GM19240 (cell line): ENCODE results near the gene CGREF1.

Source experiments
- DNase-seq: peaks from one replicate; pipeline ENCODE4 v3.0.0; 2011; ENCODE audit warnings: low spot score; ENCODE audit not compliant: insufficient read length

The CGREF1 gene, protein sequence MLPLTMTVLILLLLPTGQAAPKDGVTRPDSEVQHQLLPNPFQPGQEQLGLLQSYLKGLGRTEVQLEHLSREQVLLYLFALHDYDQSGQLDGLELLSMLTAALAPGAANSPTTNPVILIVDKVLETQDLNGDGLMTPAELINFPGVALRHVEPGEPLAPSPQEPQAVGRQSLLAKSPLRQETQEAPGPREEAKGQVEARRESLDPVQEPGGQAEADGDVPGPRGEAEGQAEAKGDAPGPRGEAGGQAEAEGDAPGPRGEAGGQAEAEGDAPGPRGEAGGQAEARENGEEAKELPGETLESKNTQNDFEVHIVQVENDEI

DNA sequence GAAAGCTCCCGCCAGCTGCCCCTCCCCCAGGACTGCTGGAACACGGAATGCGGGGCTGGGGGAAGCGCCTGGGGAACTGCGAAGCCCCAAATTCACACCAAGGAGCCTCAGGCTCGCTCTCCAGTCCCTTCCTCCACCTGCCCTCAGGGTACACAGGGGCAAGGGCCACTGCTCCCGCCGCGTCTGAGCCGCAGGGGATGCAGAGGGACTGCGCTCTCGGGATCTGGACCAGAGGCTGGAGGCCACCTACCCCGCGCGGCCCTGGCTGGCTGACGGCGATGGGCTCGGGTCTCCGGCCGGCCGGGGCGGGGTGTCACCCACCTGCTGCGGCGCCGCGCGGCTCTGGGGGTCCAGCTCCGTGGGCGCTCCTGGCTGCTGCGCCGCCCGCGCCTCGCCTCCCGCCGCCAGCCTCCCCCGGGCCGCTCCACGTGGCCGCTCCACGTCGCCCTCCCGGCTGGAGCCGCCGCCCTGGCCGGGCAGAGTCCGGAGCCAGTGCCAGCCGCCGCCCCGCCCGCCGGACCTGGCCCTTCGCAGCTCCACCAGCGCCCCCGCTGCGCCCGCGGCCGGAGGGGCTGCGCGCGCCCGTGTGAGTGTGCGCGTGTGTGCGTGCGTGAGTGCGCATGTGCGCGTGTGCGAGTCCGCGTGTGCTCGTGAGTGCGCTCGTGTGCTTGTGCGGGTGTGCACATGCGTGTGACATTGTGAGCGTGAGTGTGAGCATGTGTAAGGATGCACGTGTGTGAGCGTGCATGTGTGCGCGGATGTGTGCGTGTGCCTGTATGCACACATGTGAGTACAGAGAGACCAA is at the start of gene CGREF1:
Gene CGREF1, minus strand, starts transcription at position 604 of the 805 bp plus-strand sequence. CDS start 14,762 bp downstream, outside the sequence.
- DNase-seq, result no peak

DNA sequence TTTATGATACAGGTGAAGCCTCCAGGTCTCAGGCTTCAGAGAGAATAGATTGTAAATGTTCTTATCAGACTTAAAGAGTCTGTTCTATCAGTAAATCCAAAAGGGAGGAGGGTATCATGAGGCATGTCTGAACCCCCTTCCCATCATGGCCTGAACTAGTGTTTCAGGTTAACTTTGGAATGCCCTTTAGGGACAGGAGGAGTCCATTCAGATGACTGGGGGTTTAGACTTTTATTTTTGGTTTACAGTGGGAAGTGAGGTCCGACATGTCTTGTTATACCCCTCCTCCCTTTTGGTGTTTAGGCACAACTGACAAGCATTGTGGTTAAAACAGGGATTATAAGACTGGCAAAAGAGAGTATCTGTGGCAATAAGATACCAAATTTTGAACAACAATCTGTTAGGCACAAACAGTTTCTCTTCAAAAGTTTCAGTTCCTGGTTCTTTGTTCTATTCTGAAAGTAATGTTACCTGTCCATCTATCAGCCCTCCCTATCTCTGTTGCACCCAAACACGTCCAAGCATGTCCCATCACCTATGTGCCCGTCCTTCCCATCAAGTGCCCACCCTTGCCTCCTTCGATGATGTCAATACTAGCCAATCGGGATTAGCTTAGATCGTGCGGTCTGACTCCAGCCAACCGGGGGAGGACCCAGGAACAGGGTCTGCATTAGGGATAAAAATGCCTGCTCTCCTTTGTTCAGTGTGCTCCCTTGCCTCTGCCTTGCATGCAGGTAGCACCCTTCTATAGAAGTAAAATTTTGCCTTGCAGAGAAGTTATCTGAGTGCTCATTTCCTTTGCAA is 46.2 kb upstream of the CGREF1 start:
- DNase-seq, result no peak

DNA sequence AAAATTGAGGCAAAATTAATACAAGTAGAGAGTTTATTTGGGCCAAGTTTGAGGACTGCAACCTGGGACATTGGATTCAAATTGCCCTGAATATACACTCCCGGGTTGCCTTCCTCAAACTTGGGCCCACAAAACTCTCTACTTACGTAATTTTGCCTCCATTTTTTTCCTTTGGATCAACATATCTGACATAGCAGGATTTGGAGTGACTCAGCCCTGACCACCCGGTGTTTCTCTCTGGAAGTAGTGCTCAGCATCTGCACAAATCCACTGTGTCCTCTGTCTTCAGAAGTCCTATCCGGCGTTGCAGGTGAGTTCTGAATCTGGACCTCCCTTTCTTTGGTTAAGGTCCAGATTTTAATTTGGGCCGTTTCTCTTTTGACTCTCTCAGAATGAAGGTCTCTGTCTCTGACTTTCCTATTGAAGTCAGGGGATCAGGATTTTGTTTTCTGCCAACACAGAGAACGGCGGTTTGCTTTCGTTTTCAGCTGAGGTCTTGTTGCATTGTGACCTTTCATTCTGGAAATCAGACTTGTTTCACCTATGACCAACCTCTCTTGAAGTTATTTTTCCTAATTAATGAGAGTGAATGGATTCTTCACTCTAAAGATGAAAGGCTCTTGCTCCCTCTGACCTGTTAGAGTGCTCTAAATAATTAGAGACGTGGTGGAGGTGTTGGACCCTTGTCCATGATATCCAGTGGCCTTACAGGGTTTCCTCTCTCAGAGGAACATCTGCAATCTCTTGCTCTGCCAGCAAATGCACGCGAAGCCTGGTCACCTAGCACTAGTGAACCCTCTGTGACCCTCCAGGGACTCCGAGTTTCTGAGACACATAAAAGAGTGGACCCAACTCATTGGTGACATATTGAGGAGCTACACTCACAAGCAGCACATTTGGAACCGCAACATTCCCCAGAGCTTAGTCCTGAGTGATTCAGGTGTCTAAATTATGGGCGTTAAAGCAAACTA is 43.5 kb upstream of the CGREF1 start:
- no peak for DNase-seq

DNA sequence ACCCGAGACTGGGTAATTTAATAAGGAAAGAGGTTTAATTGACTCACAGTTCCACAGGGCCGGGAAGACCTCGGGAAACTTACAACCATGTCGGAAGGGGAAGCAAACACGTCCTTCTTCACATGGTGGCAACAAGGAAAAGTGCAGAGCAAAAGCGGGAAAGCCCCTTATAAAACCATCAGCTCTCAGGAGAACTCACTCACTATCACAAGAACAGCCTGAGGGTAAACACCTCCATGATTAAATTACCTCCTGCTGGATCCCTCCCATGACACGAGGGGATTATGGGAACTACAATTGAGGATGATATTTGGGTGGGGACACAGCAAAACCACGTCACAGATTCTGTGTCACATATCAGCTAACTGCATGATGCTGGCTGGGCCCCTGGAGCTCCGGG is 41.3 kb upstream of the CGREF1 start:
- DNase-seq, result no peak

DNA sequence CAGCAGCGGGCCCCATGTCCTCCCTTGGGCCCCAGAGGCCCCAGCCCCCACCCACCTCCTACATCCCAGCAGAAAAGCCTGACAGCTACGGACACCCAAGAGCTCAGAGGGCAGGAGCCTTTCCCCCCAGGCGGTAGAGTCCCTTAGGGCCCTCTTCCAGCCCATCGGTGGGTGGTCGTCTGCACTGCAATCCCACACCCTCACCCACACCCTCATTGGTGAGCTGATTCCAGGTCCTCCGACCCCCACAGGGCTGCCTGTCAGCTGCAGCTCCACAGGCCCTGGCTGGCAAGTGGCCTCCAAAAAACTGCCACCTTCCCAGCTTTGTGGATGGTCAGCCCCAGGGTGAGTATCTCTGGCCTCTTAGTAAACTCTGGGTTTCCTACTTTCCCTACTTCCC is 40.3 kb upstream of the CGREF1 start:
- DNase-seq, result no peak

DNA sequence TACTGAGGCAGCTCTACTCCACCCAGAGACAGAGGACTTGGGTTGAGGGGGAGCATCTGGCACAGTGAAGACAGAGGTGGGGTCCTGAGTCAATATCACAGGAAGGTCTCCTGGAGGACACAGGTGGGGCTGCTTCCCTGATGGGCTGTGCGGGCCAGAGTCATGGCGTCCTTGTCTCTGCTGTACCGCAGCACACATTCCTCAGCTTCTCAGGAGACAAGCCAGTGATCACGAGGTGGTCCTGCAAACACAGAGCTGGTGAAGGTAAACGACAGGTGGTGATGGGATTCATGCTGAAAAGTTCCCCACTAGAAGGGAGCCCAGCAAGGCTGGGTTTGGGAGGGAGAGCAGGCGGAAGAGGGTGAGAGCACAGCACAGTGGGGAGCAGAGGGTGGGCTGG is 39.5 kb upstream of the CGREF1 start:
- DNase-seq, result no peak

DNA sequence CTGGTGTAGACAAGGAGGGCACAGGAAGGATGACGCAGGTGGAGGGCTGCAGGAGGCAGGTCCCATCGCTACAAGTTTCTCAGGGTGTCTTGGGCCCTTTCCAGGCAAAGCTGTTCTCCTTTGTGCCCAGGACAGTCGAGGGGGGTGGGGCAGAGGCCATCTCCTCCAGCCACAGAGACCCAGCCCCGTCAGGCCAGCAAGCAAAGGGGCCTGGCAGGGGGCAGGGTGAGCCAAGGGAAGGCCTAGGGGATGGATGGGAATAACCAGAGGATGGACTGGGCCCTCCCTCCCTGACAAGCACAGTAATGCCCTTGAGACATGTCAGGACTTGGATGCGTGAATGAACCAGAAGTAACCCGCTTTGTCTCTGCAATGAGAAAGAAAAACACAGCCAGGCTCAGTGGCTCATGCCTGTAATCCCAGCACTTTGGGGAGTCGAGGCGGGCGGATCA is 36.2 kb upstream of the CGREF1 start:
- no peak for DNase-seq

DNA sequence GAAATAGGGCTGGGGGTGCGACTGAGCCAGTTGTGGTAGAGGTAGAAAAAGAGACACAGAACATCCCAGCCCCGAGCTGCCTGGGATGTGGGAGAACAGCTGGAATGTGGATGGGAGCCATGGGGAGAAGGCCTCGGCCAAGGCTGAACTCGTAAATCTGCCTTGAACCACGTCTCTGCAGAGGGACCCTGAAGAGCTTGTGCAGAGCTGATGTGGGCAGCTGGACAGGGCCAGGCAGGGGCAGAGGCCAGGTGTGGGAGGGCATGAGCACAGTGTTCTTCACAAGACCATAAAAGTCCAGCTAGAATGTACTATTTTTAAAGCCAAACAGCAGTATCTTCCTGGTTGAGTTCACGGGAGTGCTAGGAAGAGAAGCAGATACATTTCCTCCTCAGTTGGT is 35.6 kb upstream of the CGREF1 start:
- DNase-seq, result no peak

DNA sequence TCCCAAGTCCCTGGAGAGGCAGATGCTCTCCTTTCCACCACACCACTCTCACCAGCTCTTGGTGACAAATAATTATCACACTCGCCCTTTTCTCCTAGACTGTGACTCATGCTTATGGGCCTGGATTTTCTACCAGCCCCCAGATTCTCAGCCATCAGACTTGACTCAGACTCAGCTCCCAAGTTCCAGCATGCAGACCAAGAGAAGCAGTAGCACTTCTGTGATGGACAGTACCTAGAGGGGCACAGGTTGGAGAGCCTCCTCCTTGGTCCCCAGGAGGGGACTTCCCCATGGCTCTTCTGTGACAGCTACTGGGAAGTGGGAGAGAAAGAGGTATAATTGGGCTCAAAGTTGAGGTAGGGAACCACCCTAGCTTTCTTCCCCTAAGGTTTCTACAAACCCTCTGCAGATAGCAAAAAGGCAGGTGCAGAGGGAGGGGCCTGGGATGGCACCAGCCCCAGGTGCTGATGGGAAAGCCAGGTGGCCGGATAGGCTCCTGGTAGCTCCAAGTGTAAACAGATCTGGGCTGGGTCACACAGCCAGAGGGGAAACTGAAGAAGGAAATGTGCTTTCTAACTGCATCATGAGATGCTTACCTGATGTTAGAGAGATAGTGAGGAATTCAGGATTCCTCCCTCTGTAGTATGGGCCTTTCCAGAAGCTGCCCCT is 34.0 kb upstream of the CGREF1 start:
- no peak for DNase-seq

DNA sequence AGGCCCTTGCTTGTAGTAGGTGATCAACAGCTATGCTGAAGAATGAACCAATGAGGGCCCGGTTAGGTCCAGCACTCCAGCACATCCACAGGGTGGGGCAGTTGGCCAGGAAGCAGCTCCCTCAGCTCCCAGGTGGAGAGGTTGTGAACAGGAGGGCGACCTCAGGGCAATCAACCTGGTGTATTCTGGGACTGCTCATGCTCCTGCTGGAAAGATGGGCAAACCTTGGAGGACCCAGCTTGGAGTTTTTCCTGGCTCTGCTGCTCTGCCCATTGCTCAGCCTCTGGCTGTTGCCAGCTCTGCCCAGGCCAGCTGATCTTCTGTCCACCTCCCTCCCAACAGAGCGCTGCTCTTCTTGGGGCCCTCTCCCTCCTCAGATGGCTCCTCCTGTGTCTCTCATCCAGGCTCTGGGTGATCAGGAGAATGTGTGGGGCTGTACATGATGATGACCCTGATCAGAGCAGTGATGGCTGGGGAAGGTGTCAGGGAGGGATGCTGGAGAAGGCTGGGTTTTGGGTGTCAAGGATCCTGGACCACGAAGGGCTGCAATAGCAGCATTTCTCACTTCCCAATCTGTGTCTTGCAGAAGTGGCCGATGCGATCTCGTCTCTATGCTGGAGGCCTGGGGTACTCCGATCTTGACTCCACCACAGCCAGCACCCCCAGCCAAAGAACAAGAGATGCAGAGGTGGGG is 33.3 kb upstream of the CGREF1 start:
- DNase-seq, result no peak

DNA sequence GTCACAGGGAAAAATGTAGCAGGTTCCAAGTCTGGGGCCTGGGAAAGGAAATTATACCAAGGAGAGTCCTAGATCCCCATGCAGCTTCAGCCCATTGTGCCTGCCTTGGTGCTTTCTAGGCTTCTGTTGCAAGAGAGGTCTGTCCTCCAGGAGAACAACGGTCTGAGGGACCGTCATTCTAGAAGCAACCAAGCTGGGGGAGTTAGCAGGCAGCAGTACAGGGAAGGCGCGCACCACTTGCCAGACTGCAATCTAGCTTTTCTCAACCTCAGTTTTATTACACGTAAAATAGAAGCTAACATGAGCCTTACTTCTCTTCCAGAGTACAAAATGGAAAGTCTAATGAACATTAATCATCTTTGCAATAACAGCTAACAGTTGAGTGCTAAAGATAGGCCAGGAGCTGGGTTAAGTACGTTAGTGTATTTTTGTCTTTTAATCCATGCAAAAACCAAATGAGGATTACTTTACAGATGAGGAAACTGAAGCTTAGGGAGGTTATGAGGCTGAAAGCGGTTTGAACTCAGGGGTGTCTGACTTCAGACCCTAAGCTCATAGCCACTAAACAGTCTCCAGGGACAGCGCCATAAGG is 31.8 kb upstream of the CGREF1 start:
- DNase-seq, result no peak

DNA sequence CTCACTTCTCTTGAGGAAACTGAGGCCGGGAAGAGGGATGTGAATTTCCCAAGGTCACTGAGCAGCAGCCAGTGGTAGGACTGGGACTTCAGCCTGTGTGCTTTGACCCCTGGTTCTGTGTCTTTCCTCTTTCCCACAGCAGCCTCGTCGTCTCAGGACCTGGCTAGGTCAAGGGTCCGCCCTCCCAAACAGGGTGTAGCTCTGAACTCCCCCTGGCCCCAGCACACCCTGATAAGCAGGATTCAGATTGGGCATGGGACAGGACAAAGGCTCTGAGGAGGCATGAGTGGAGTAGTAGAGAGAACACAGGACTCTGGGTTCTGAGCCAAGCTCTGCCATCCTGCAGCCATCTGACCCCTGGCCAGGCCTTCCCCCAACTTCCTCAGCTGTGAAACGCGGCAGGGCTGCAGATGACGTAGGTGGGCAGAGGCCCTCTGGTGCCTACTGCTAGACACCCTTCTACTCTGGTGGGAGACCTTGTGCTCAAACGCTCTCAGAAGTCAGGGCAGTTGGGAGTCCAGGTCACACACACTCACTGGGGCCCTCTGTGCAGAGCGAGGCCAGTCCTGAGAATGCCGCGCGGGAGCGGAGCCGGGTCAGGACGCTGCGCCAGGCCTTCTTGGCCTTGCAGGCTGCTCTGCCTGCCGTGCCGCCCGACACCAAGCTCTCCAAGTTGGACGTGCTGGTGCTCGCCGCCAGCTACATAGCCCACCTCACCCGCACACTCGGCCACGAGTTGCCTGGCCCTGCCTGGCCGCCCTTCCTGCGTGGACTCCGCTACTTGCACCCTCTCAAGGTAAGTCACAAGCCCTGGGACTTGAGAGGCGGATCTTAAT is 30.9 kb upstream of the CGREF1 start:
- no peak for DNase-seq

DNA sequence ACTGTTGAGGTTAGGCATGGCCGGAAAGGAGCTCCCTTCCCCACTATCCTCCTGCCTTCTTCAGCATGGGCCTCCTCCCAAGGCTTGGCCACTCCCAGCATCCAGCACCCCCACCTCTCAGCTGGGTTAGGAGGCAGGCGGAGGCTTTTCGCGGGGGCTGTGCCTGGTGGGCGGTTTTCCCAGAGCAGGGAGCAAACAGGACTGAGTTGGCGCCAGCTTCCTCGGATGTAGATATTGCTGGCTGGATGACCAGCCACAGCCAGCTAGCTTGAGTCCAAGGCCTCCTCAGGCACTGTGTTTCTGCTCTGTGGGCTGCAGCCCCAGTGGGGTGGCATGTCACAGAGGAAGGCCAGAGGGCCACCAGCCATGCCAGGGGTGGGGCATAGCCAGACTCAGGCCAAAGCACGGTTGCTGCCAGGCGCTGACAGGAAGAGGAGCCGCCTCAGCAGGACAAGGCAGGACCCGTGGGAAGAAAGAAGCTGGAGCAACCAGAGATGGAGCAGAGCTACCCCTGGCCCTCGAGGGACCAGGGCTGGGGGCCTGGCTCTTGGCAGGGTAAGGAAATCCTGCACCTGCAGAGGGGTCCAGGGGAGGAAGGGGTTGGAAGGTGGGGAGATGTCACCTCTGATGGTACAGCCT is 30.0 kb upstream of the CGREF1 start, which contains the start of gene TCF23:
Gene TCF23, plus strand, starts transcription at position 204 of the 639 bp plus-strand sequence. Its CDS starts 130 bp downstream, at position 334.
- no peak for DNase-seq

DNA sequence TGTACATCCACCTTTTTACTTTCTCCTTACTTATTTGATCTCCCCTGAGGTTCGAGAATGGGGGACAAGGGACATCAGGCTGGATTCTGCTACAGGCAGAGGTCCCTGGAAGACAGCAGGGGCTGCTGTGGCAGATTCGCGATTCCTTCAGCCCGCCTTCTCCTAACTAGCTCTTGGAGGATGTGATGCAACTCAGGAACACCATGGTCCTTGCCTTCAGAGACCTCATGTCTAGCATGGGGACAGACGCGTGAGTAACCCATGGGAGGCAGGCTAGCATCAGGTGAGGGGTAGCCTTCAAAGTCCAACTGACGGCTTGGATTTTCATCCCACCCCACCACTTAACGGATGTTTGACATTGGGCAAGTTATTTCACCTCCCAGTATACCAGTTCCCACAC is 29.0 kb upstream of the CGREF1 start:
- no peak for DNase-seq

DNA sequence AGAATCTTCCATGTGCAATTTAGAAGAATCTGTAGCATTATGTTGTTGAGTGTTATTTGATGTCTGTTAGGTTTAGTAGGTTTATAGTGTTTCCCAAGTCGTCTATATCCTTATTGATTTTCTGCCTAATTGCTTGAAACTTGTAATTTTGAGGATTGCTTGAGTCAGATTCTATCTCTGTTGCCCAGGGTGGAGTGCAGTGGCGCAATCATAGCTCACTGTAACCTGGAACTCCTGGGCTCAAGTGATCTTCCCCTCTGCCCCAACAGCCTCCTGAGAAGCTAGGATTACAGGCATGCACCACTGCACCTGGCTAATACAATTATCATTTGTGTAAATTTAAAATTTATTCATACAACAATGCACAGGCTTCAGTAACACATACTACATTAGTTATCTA is 26.8 kb upstream of the CGREF1 start:
- no peak for DNase-seq

DNA sequence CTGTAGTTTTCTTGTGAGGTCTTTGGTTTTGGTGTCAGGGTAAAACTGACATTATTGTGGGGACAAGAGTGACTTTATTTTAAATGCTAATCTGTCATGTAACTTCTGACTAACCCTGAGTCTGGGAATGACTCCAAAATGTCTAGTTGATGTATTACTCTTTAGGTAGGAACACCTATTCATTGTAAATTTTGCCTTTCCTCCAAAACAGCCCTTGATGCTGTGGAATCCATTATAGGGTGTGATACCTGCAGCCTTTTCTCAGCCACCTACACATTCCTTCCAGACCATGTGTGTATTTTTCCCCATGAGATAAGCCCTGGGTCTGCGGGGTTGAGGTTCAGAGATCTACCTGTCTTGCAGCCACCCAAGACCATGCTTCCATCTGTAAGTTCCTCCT is 24.4 kb upstream of the CGREF1 start:
- DNase-seq, result no peak

DNA sequence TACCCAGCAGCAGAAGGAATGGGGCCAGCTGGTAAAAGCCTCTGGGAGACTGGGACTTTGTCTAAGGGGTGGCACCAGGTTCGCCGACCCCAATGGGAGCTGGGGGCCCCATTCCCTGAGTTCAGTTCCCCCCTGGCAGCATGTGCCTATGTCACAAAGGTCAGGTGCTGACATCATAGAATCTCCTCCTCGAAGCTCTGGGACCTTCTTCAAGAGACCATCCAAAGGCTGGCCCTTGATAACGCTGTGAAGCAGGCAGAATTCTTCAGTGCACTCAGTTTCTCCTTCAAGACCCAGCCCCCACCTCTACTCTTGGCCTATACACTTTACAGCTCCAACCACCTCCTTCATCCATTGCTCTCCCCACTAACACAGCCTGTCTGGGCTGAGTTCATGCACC is 20.4 kb upstream of the CGREF1 start, which contains the start of gene PRR30:
Gene PRR30, minus strand, starts transcription at position 101 of the 400 bp plus-strand sequence. CDS start 1,081 bp downstream, outside the sequence.
- no peak for DNase-seq

DNA sequence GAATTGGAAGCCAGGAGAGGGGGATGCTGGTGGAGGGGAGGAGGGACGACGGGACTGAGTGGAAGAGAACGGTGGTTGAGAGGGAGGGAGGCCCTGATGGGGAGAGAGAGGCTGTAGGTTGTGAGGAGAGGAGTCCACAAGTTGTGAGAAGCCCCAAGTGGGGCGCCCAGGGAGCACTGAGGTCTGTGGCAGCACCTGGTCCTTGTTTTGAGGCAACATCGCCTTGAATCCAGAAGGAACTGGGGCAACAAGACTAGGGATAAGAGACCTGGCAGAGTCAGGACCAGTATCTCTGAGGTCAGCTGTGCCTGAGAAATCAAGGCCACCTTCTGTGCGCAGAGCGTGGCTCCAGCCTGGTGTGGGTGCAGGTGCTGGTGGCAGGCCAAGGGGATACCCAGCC is 19.2 kb upstream of the CGREF1 start:
- DNase-seq, result no peak
